WTC11 (cell line): Measurements from ENCODE around the gene PQBP1.

Experiments used
- ATF2 ChIP-seq: sonication (generic); formaldehyde crosslinking; IDR thresholded peaks from 2 replicates; pipeline ENCODE4 v1.8.1; 2022; ENCODE audit warnings: low read depth, missing genetic modification reagents, borderline replicate concordance
- FOXK1 ChIP-seq: sonication (generic); formaldehyde crosslinking; IDR thresholded peaks from 2 replicates; pipeline ENCODE4 v1.8.0; 2022; ENCODE audit warnings: mild to moderate bottlenecking, moderate library complexity, missing genetic modification reagents
- JUN ChIP-seq: sonication (generic); formaldehyde crosslinking; IDR thresholded peaks from 2 replicates; pipeline ENCODE4 v1.8.0; 2023; ENCODE audit warnings: mild to moderate bottlenecking, missing genetic modification reagents
- SP1 ChIP-seq: sonication (generic); formaldehyde crosslinking; conservative IDR thresholded peaks from 2 replicates; pipeline ENCODE4 v1.8.1; 2022; ENCODE audit warnings: missing genetic modification reagents
- TCF7 ChIP-seq: sonication (generic); formaldehyde crosslinking; IDR thresholded peaks from 2 replicates; pipeline ENCODE4 v1.8.0; 2022; ENCODE audit warnings: mild to moderate bottlenecking, low read depth, missing genetic modification reagents, moderate library complexity
- ZNF232 ChIP-seq: sonication (generic); formaldehyde crosslinking; IDR thresholded peaks from 2 replicates; pipeline ENCODE4 v1.8.0; 2022; ENCODE audit warnings: mild to moderate bottlenecking, missing genetic modification reagents
- TF ChIP-seq, protein P1 (sequence below): sonication (generic); formaldehyde crosslinking; IDR thresholded peaks from 2 replicates; pipeline ENCODE4 v1.8.0; 2022; ENCODE audit warnings: mild to moderate bottlenecking, missing genetic modification reagents
- TF ChIP-seq, protein P2 (sequence below): fragments of 200-600 bp; IDR thresholded peaks from 2 replicates; pipeline ENCODE4 v1.8.0; 2022; ENCODE audit warnings: antibody characterized with exemption
- TF ChIP-seq, protein P3 (sequence below): sonication (generic); formaldehyde crosslinking; conservative IDR thresholded peaks from 2 replicates; pipeline ENCODE4 v1.8.1; 2022; ENCODE audit warnings: mild to moderate bottlenecking, missing genetic modification reagents

DNA sequence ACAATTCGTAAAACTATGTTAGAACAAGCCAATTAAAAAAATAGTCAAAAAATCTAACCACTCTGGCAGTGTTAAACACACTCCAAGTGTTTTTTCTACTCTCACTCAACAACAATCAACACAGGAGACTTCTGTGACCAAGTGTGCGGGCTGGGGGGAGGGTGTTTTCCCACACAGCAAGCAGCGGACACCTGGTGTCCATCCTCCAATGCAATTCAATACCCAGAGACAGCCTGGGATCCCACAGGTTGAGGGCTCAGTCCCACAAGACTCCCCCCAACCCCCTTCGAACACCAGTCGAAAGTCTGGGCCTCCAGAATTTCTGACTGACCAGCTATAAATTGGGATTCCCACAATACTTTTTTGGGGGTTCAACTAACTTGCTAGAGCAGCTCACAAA, 29.4 kb downstream of the PQBP1 start:
- TF ChIP-seq, protein P1, sequence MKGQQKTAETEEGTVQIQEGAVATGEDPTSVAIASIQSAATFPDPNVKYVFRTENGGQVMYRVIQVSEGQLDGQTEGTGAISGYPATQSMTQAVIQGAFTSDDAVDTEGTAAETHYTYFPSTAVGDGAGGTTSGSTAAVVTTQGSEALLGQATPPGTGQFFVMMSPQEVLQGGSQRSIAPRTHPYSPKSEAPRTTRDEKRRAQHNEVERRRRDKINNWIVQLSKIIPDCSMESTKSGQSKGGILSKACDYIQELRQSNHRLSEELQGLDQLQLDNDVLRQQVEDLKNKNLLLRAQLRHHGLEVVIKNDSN (CRISPR knock-in tag), result no peak
- TF ChIP-seq, protein P2, sequence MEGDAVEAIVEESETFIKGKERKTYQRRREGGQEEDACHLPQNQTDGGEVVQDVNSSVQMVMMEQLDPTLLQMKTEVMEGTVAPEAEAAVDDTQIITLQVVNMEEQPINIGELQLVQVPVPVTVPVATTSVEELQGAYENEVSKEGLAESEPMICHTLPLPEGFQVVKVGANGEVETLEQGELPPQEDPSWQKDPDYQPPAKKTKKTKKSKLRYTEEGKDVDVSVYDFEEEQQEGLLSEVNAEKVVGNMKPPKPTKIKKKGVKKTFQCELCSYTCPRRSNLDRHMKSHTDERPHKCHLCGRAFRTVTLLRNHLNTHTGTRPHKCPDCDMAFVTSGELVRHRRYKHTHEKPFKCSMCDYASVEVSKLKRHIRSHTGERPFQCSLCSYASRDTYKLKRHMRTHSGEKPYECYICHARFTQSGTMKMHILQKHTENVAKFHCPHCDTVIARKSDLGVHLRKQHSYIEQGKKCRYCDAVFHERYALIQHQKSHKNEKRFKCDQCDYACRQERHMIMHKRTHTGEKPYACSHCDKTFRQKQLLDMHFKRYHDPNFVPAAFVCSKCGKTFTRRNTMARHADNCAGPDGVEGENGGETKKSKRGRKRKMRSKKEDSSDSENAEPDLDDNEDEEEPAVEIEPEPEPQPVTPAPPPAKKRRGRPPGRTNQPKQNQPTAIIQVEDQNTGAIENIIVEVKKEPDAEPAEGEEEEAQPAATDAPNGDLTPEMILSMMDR, result no peak
- TF ChIP-seq ATF2 (CRISPR knock-in tag), result no peak
- no peak for TF ChIP-seq ZNF232 (CRISPR knock-in tag)
- no peak for TF ChIP-seq FOXK1 (CRISPR knock-in tag)
- TF ChIP-seq, protein P3, sequence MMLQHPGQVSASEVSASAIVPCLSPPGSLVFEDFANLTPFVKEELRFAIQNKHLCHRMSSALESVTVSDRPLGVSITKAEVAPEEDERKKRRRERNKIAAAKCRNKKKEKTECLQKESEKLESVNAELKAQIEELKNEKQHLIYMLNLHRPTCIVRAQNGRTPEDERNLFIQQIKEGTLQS (CRISPR knock-in tag), result no peak
- no peak for TF ChIP-seq JUN
- TF ChIP-seq SP1, result no peak
- TF ChIP-seq TCF7 (CRISPR knock-in tag), result no peak
